HEK293 (cell line): ENCODE measurements around the gene SORBS2.

Experiments
- CTCF ChIA-PET: fragments of 350-600 bp; formaldehyde crosslinking; extraction: SDS; loops from one replicate; lab custom pipeline; 2021; ENCODE audit warnings: antibody characterized with exemption; lab: Yijun Ruan, JAX
- POLR2A ChIA-PET: fragments of 300-600 bp; formaldehyde crosslinking; extraction: SDS; loops from one replicate; lab custom pipeline; 2020; ENCODE audit warnings: antibody characterized with exemption, inconsistent platforms; lab: Yijun Ruan, JAX
- H3K27ac ChIP-seq: fragments of 200-500 bp; sonication (Bioruptor generic); 2 replicates; pipeline ENCODE4 v1.5.1; 2014; ENCODE audit warnings: low read depth, low read length, control low read depth, inconsistent platforms; ENCODE audit errors: extremely low read depth
- H3K36me3 ChIP-seq, 2 experiments: fragments of 200-500 bp in 1 of 2; sonication (Bioruptor generic) in 1 of 2; 1 replicate in 1 of 2; 2 replicates in 1 of 2; pipeline ENCODE4 v1.5.1; 2014 to 2017; ENCODE audit warnings: inconsistent platforms in 2 of 2, low read length in 2 of 2; ENCODE audit not compliant: control insufficient read depth in 2 of 2, insufficient read depth in 1 of 2
- H3K4me1 ChIP-seq: fragments of 200-500 bp; sonication (Bioruptor generic); 2 replicates; pipeline ENCODE4 v1.5.1; 2014; ENCODE audit warnings: mild to moderate bottlenecking, low read length, inconsistent platforms; ENCODE audit not compliant: control insufficient read depth, insufficient read depth
- H3K4me3 ChIP-seq: 2 replicates; pipeline ENCODE4 v1.5.1; 2011; ENCODE audit warnings: low read depth, mild to moderate bottlenecking, control low read depth, low read length, moderate library complexity
- H3K9me3 ChIP-seq: fragments of 200-500 bp; sonication (Bioruptor generic); 2 replicates; pipeline ENCODE4 v1.5.1; 2014; ENCODE audit warnings: low read depth, low read length, inconsistent platforms; ENCODE audit not compliant: control insufficient read depth, insufficient read depth
- EGR2 ChIP-seq: fragments of 450-650 bp; formaldehyde crosslinking; IDR thresholded peaks from 2 replicates; pipeline ENCODE4 v1.5.1; 2016; ENCODE audit warnings: low read depth, missing biosample characterization, missing genetic modification characterization
- GFI1B ChIP-seq: fragments of 450-650 bp; formaldehyde crosslinking; IDR thresholded peaks from 2 replicates; pipeline ENCODE4 v1.5.1; 2016; ENCODE audit warnings: missing biosample characterization, missing genetic modification characterization
- INSM2 ChIP-seq: fragments of 450-650 bp; formaldehyde crosslinking; IDR thresholded peaks from 2 replicates; pipeline ENCODE4 v1.5.1; 2016; ENCODE audit warnings: missing biosample characterization, missing genetic modification characterization
- MZF1 ChIP-seq: fragments of 450-650 bp; formaldehyde crosslinking; IDR thresholded peaks from 2 replicates; pipeline ENCODE4 v1.5.1; 2017; ENCODE audit warnings: missing biosample characterization, missing genetic modification characterization, borderline replicate concordance
- PRDM1 ChIP-seq: fragments of 450-650 bp; formaldehyde crosslinking; IDR thresholded peaks from 2 replicates; pipeline ENCODE4; 2016; ENCODE audit warnings: missing biosample characterization, missing genetic modification characterization
- SCRT1 ChIP-seq: fragments of 450-650 bp; formaldehyde crosslinking; IDR thresholded peaks from 2 replicates; pipeline ENCODE4 v1.5.1; 2016; ENCODE audit warnings: missing biosample characterization, missing genetic modification characterization, borderline replicate concordance
- TSHZ1 ChIP-seq: fragments of 450-650 bp; formaldehyde crosslinking; IDR thresholded peaks from 2 replicates; pipeline ENCODE4 v1.5.1; 2016; ENCODE audit warnings: missing biosample characterization, missing genetic modification characterization, borderline replicate concordance
- ZBTB8A ChIP-seq: fragments of 450-650 bp; formaldehyde crosslinking; IDR thresholded peaks from 2 replicates; pipeline ENCODE4 v1.5.1; 2016; ENCODE audit warnings: missing biosample characterization, missing genetic modification characterization
- ZNF10 ChIP-seq: fragments of 450-650 bp; formaldehyde crosslinking; IDR thresholded peaks from 2 replicates; pipeline ENCODE4 v1.5.1; 2017; ENCODE audit warnings: missing biosample characterization, missing genetic modification characterization
- ZNF175 ChIP-seq: fragments of 450-650 bp; formaldehyde crosslinking; IDR thresholded peaks from 2 replicates; pipeline ENCODE4 v1.5.1; 2016; ENCODE audit warnings: missing biosample characterization, missing genetic modification characterization
- ZNF266 ChIP-seq: fragments of 450-650 bp; formaldehyde crosslinking; IDR thresholded peaks from 2 replicates; pipeline ENCODE4 v1.5.1; 2016; ENCODE audit warnings: missing biosample characterization, missing genetic modification characterization, low read depth
- ZNF280C ChIP-seq: fragments of 450-650 bp; formaldehyde crosslinking; IDR thresholded peaks from 2 replicates; pipeline ENCODE4 v1.5.1; 2016; ENCODE audit warnings: missing biosample characterization, missing genetic modification characterization
- ZNF37A ChIP-seq: fragments of 450-650 bp; IDR thresholded peaks from 2 replicates; pipeline ENCODE4 v1.5.1; 2018; ENCODE audit warnings: missing biosample characterization, missing genetic modification characterization
- ZNF76 ChIP-seq: fragments of 450-650 bp; formaldehyde crosslinking; IDR thresholded peaks from 2 replicates; pipeline ENCODE4; 2016; ENCODE audit warnings: low read depth, missing biosample characterization, missing genetic modification characterization, borderline replicate concordance
- ZNF776 ChIP-seq: fragments of 450-650 bp; formaldehyde crosslinking; IDR thresholded peaks from 2 replicates; pipeline ENCODE4 v1.5.0; 2017; ENCODE audit warnings: missing biosample characterization, missing genetic modification characterization, borderline replicate concordance
- TF ChIP-seq, protein P1 (sequence below): sonication (generic); formaldehyde crosslinking; IDR thresholded peaks from 2 replicates; pipeline ENCODE4 v1.8.1; 2022; ENCODE audit warnings: mild to moderate bottlenecking, moderate library complexity, missing genetic modification reagents

Gene SORBS2

DNA sequence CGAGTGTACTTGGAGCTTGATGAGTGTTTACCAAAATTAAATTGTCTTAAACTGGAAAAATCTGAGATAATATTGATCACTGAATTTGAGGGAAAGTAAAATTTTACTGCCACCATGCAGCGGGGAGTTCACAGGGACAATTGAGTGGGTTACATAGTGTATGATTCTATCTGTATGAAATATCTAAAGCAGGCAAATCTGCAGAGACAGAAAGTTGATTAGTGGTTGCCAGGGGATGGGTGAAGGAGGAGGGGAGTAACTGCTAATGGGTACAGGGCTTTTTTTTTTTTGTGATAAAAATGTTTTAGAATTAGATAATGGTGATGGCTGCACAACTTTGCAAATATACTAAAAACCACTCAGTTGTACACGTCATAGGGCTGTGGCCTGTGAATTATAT lies 241.3 kb downstream of the SORBS2 start:
- CTCF ChIA-PET, result no interaction called here
- TF ChIP-seq PRDM1 (tag by site-specific recombination) (no peak), ZNF280C (tag by site-specific recombination) (no peak)
- no peaks in the 10 kb centered on the region for H3K36me3 ChIP-seq

GRCh38 chr4:185567381-185568376 lies 244.3 kb downstream of the SORBS2 start:
- H3K27ac ChIP-seq, result no peak overlapping the region

More for the DNA sequence above, 241.3 kb downstream of the SORBS2 start:
- H3K4me1 ChIP-seq, result 0 out of 2 replicates have a peak, but pooled peaks cover 2% of the 10 kb centered on the region
- POLR2A ChIA-PET, result no interaction called here
- H3K9me3 ChIP-seq, result no peaks in the 10 kb centered on the region
- H3K4me3 ChIP-seq, result no peak overlapping the region
- H3K27ac ChIP-seq, result no peak overlapping the region

GRCh38 chr4:185566972-185567371 lies 245.0 kb downstream of the SORBS2 start:
- ChIA-PET POLR2A (interaction anchor here (1.3 kb wide), 1 partner anchor 32 kb away, joined by 5 read pairs; the partner anchor contains the start of gene PDLIM3), CTCF (interaction anchor here (0.7 kb wide), 1 partner anchor 47 kb away, joined by 3 read pairs; no protein-coding TSS in a partner anchor)
- no peaks in the 10 kb centered on the region for H3K36me3 ChIP-seq
- H3K4me3 ChIP-seq, result no peak overlapping the region
- H3K4me1 ChIP-seq, result no peaks in the 10 kb centered on the region
- no peak overlapping the region for H3K27ac ChIP-seq
- H3K9me3 ChIP-seq, result no peaks in the 10 kb centered on the region
- TF ChIP-seq INSM2 (no peak), GFI1B (tag by site-specific recombination) (no peak), EGR2 (tag by site-specific recombination) (no peak), ZNF10 (tag by site-specific recombination) (no peak), ZBTB8A (tag by site-specific recombination) (no peak), MZF1 (tag by site-specific recombination) (no peak)

More at GRCh38 chr4:185567381-185568376, 244.3 kb downstream of the SORBS2 start:
- Histone ChIP-seq H3K36me3 (no peaks in the 10 kb centered on the region), H3K4me3 (no peak overlapping the region), H3K4me1 (no peaks in the 10 kb centered on the region), H3K9me3 (no peaks in the 10 kb centered on the region)
- CTCF ChIA-PET, result interaction anchor here (0.6 to 0.7 kb wide), 2 partner anchors 36 to 48 kb away, joined by 3 read pairs; no protein-coding TSS in a partner anchor
- no peak for TF ChIP-seq ZBTB8A (tag by site-specific recombination)
- POLR2A ChIA-PET, result interaction anchor here (1.3 kb wide), 1 partner anchor 32 kb away, joined by 5 read pairs; the partner anchor contains the start of gene PDLIM3

GRCh38 chr4:185566425-185566824 lies 245.6 kb downstream of the SORBS2 start:
- ChIA-PET CTCF (interaction anchor here (0.7 kb wide), 1 partner anchor 47 kb away, joined by 3 read pairs; no protein-coding TSS in a partner anchor), POLR2A (interaction anchor here (1.3 kb wide), 1 partner anchor 31 kb away, joined by 5 read pairs; the partner anchor contains the start of gene PDLIM3)
- no peaks in the 10 kb centered on the region for H3K36me3 ChIP-seq
- H3K4me1 ChIP-seq, result no peaks in the 10 kb centered on the region
- no peaks in the 10 kb centered on the region for H3K9me3 ChIP-seq
- no peak overlapping the region for H3K27ac ChIP-seq
- H3K4me3 ChIP-seq, result no peak overlapping the region
- no peak for TF ChIP-seq SCRT1 (tag by site-specific recombination)
- TF ChIP-seq PRDM1 (tag by site-specific recombination), result no peak
- TF ChIP-seq, protein P1, sequence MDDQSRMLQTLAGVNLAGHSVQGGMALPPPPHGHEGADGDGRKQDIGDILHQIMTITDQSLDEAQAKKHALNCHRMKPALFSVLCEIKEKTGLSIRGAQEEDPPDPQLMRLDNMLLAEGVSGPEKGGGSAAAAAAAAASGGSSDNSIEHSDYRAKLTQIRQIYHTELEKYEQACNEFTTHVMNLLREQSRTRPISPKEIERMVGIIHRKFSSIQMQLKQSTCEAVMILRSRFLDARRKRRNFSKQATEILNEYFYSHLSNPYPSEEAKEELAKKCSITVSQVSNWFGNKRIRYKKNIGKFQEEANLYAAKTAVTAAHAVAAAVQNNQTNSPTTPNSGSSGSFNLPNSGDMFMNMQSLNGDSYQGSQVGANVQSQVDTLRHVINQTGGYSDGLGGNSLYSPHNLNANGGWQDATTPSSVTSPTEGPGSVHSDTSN (CRISPR knock-in tag), result no peak
- TF ChIP-seq TSHZ1 (tag by site-specific recombination), result no peak
- TF ChIP-seq ZNF266 (tag by site-specific recombination), result no peak
- no peak for TF ChIP-seq ZNF175 (tag by site-specific recombination)
- no peak for TF ChIP-seq ZNF776
- TF ChIP-seq ZNF37A (tag by site-specific recombination), result no peak
- TF ChIP-seq ZNF76, result no peak
